Epithelial cell of proximal tubule (primary cell): ENCODE results near the gene ZC2HC1B. TPM values are rescaled to one million over a fixed set of nuclear protein-coding genes. Genes with fewer than 3 reads are reported as not detected.

Source experiments
- DNase-seq: peaks from one replicate; pipeline ENCODE4 v3.0.0-alpha.2; 2011; ENCODE audit warnings: low read depth
- H3K4me3 ChIP-seq: 2 replicates; pipeline ENCODE4 v1.5.1; 2011; ENCODE audit warnings: low read depth, mild to moderate bottlenecking, low read length
- CTCF ChIP-seq: conservative IDR thresholded peaks from 2 replicates; pipeline ENCODE4 v1.5.1; 2012; ENCODE audit warnings: low read depth, mild to moderate bottlenecking, low read length
- total RNA-seq: library from RNA; depleted of rRNA; stranded (reverse); fragments of >200 nt; gene quantifications from 2 replicates; pipeline ENCODE4 v1.2.3, GENCODE V29; 2015

Gene ZC2HC1B
- total RNA-seq, 1 donor from 2014 or later = not detected

DNA sequence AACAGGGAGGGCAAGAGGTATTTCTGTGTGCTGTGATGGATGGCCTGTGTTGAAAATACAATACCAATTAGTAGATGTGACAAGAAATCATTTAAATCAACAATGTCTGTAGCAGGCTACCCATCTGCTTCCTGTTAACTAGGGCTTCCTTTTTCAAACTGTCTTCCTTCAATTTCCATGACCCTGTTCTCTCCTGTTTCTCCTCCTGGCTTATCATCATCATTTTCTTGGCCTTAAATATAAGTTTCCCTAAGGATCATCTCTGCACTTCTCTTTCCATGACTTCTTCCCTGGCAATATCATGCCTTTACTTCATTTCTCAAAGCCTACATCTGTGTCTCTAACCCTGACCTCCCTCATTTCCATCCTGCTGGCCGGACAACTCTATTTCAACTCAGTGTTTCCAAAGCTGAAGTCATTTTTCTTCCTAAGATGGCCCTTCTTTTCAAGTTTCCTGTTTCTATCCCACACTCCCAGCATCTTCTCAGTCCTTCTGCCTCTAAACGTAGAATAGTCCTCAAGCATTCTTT, 18.2 kb downstream of the ZC2HC1B start:
- TF ChIP-seq CTCF = no peak
- no peak overlapping the region for H3K4me3 ChIP-seq
- no peak for DNase-seq

GRCh38 chr6:143884216-143884900, 20.1 kb downstream of the ZC2HC1B start:
- TF ChIP-seq CTCF = no peak
- DNase-seq = no peak
- no peak overlapping the region for H3K4me3 ChIP-seq

- H3K4me3 ChIP-seq = no peak overlapping the region
- TF ChIP-seq CTCF = no peak
- no peak for DNase-seq
Observed at GRCh38 chr6:143885116-143885515, 20.8 kb downstream of the ZC2HC1B start.

DNA sequence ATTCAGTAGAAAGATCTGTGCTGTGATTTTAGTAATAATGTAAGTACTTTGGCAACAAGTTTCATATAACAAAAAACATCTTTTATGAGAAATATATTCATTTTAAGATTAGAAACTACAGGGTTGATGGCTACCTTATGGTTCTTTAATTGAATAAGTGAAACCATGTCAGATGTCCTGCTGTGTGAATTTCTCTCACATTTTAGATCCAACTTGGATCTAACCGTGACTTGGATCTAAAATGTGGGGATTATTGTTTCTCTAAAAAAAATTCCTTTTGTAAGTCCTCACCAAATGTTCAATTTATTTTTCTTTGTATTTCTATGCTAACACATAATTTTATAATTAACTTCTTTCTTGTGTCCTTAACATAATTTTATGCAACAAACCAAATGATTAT, 30.4 kb downstream of the ZC2HC1B start:
- no peak overlapping the region for H3K4me3 ChIP-seq
- DNase-seq = no peak
- no peak for TF ChIP-seq CTCF

DNA sequence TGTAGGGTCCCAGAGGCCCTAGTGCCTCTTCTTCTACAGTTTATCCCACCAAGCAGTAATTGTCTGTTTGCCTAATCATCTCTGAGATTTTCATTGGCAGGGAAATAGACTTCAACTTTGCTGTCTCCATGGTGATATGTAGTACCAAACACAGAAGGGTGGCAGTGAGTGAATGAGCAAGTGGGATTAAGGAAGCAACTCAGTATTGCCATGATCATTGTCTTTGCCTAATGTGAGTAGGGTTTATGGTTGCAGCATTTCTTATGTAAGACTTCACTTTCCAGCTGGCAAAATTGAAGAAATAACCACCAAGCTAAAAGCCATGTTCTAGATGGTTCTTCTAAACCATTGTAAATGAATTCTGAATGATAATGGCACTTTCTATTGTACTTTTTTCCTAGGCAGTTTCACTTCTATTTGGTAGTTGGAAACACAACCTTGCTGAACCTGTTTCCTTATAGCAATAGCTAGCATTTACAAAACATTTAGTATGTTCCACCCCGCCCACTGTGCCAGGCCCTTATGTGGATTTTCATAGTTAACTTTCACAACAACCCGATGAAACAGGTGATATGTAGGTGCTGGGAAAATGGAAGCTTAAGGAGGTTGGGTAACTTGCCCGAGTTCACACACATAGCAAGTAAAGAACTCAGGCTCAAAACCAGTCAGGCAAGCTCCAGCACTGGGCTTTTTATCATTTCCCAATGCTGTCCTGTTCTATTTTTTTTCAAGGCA, 32.0 kb downstream of the ZC2HC1B start:
- DNase-seq = no peak
- H3K4me3 ChIP-seq = no peak overlapping the region
- no peak for TF ChIP-seq CTCF

DNA sequence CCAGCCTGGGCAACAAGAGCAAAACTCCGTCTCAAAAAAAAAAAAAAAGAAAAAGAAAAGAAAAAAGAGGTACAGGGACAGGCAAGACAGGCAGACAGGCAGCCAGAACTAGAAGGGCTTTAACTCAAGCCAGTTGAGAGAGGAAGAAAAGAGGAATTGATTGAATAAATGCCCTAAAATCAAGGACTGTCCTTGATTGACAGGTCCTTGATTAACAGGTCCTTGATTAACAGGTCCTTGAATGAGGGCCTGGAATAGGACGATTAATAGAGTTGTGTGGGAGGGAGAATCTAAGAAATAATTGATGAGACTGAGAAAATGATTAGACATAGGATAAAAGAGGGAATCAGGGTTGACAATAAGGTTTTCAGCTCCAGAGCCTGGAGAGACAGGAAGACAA, 36.1 kb downstream of the ZC2HC1B start:
- no peak for DNase-seq
- no peak overlapping the region for H3K4me3 ChIP-seq
- TF ChIP-seq CTCF = no peak
